OCI-LY7 (cell line): ENCODE measurements around the gene COMMD8. TPM values are rescaled to one million over a fixed set of nuclear protein-coding genes. Genes with fewer than 3 reads are reported as not detected.
A peak's percentile ranks its signal among the peaks of the same experiment; 100 is the strongest.

ENCODE experiments used
- BruUV-seq: library from RNA; stranded (reverse); fragments of 400-500 nt; replicated peaks from 2 replicates; lab custom pipeline; 2021; lab: Mats Ljungman, UMichigan
- CTCF ChIA-PET: fragments of 300-600 bp; sonication (Branson Sonifier 250); formaldehyde crosslinking; loops from one replicate; lab custom pipeline; 2022; ENCODE audit warnings: antibody characterized with exemption; ENCODE audit not compliant: unreplicated experiment; lab: Charles Lee
- POLR2A ChIA-PET: fragments of 300-600 bp; sonication (Branson Sonifier 250); formaldehyde crosslinking; loops from one replicate; lab custom pipeline; 2022; ENCODE audit warnings: antibody characterized with exemption; lab: Charles Lee
- DNase-seq: peaks from one replicate; pipeline ENCODE4 v3.0.0-alpha.2; 2015; ENCODE audit warnings: low spot score
- H2AFZ ChIP-seq: fragments of 200-600 bp; sonication (generic), shearing (Covaris generic); 2 replicates; pipeline ENCODE4 v1.6.1; 2014; ENCODE audit warnings: mild to moderate bottlenecking, antibody characterized with exemption, low read length, moderate library complexity
- H3K27ac ChIP-seq: fragments of 200-600 bp; sonication (generic); 2 replicates; pipeline ENCODE4 v1.5.1; 2014; ENCODE audit warnings: mixed run types, low read depth, mild to moderate bottlenecking, moderate library complexity, low read length, inconsistent platforms; ENCODE audit not compliant: poor library complexity, severe bottlenecking
- H3K36me3 ChIP-seq: fragments of 200-600 bp; sonication (generic); 2 replicates; pipeline ENCODE4 v1.6.1; 2014; ENCODE audit warnings: mild to moderate bottlenecking, antibody characterized with exemption, low read length, moderate library complexity, mixed read lengths; ENCODE audit not compliant: insufficient read depth
- H3K4me1 ChIP-seq: fragments of 200-600 bp; sonication (generic); 2 replicates; pipeline ENCODE4 v1.5.1; 2014; ENCODE audit warnings: mild to moderate bottlenecking, low read length; ENCODE audit not compliant: insufficient read depth, poor library complexity, severe bottlenecking
- H3K4me2 ChIP-seq: fragments of 200-600 bp; sonication (generic); 2 replicates; pipeline ENCODE4 v1.6.1; 2014; ENCODE audit warnings: mild to moderate bottlenecking, low read length
- H3K4me3 ChIP-seq: fragments of 200-600 bp; sonication (generic); 2 replicates; pipeline ENCODE4 v1.5.1; 2014; ENCODE audit warnings: mild to moderate bottlenecking, low read depth, low read length; ENCODE audit not compliant: poor library complexity, severe bottlenecking
- H3K79me2 ChIP-seq: fragments of 200-600 bp; sonication (generic); 2 replicates; pipeline ENCODE4 v1.6.1; 2016; ENCODE audit warnings: low read depth, mild to moderate bottlenecking, low read length, moderate library complexity, mixed read lengths; ENCODE audit not compliant: insufficient read depth
- H3K9me2 ChIP-seq: fragments of 200-600 bp; sonication (generic); 2 replicates; pipeline ENCODE4 v1.6.1; 2016; ENCODE audit warnings: mild to moderate bottlenecking, low read length, mixed read lengths; ENCODE audit not compliant: insufficient read depth
- H3K9me3 ChIP-seq: fragments of 200-600 bp; sonication (generic); 2 replicates; pipeline ENCODE4 v1.6.1; 2014; ENCODE audit warnings: mild to moderate bottlenecking, mixed run types, low read length, mixed read lengths
- H4K20me1 ChIP-seq: fragments of 200-600 bp; sonication (generic); 2 replicates; pipeline ENCODE4 v1.6.1; 2014; ENCODE audit warnings: mild to moderate bottlenecking, antibody characterized with exemption, low read length, moderate library complexity, mixed read lengths; ENCODE audit not compliant: insufficient read depth
- CTCF ChIP-seq: fragments of 200-600 bp; sonication (generic); conservative IDR thresholded peaks from 2 replicates; pipeline ENCODE4 v1.5.1; 2014; ENCODE audit warnings: mild to moderate bottlenecking, antibody characterized with exemption, low read length, moderate library complexity, mixed read lengths
- EZH2phosphoT487 ChIP-seq: fragments of 200-600 bp; sonication (generic); IDR thresholded peaks from 2 replicates; pipeline ENCODE4 v1.6.1; 2018; ENCODE audit warnings: low read depth, borderline replicate concordance, mild to moderate bottlenecking, mixed run types, antibody characterized with exemption, low read length, moderate library complexity, mixed read lengths
- intact Hi-C: fragments of 100-400 bp; cut with micrococcal nuclease; formaldehyde crosslinking; loops from one replicate; pipeline ENCODE4 v1.10.0; 2022; ENCODE audit not compliant: unreplicated experiment
- total RNA-seq, 2 experiments: library from RNA; depleted of rRNA in 1 of 2; stranded (reverse); fragments of >200 nt in 1 of 2; shearing (Covaris generic) in 1 of 2; gene quantifications; 2 replicates each; pipeline ENCODE4 v1.2.3, GENCODE V29; 2014 to 2022

The COMMD8 gene
- total RNA-seq, 2 experiments from 2014 or later, result 25.8 to 38.7 TPM

- no peak for TF ChIP-seq EZH2phosphoT487
- TF ChIP-seq CTCF, result no peak
- Histone ChIP-seq H3K36me3 (no peaks in the 10 kb centered on the region; the same call in 1 of the 2 replicates), H2AFZ (no peak overlapping the region), H3K4me3 (no peak overlapping the region), H3K9me3 (peaks cover 7% of the 10 kb centered on the region; the same call in 1 of the 2 replicates), H3K79me2 (no peaks in the 10 kb centered on the region), H4K20me1 (no peaks in the 10 kb centered on the region), H3K4me2 (peak overlapping the region; percentile 9; the same call in 1 of the 2 replicates), H3K4me1 (peaks cover 8% of the 10 kb centered on the region), H3K27ac (no peak overlapping the region), H3K9me2 (no peaks in the 10 kb centered on the region)
- no TSS peak for BruUV-seq
- ChIA-PET CTCF (interaction anchor here (0.6 kb wide), 1 partner anchor 79 kb away, joined by 3 read pairs; no protein-coding TSS in a partner anchor), POLR2A (interaction anchor here (0.5 to 4.3 kb wide), 10 partner anchors 10 to 552 kb away, joined by 3 to 40 read pairs (median 3); partner anchors contain the start of genes ATP10D and COMMD8)
- intact Hi-C loops, result no loop called here
- no peak for DNase-seq
These were observed 30.0 kb upstream of the COMMD8 start for GRCh38 chr4:47493238-47494123.

DNA sequence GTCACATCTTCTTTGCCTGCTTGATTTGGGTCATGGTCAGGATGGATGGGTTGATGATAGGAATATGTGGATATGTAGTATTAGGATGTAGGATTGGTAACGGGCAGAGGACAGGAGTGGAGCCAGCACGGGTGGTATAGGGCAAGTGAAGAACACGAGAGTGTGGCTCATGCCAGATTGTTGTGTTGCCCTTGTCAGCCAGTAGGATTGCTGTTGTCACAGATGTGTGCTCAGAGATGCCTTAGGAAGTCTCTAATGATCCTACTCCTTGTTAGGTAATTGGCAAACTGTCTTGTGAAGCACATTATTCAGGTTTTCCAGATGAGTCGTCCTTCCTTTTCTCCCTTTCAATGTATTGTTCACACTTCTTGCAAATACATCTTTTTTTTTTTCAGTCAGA is 27.0 kb upstream of the COMMD8 start:
- intact Hi-C loops, result no loop called here
- H3K4me3 ChIP-seq, result no peak overlapping the region
- peak; percentile 56 for DNase-seq
- no peaks in the 10 kb centered on the region; the same call in 1 of the 2 replicates for H3K36me3 ChIP-seq
- no TSS peak for BruUV-seq
- H3K79me2 ChIP-seq, result peaks cover 6% of the 10 kb centered on the region; the same call in 1 of the 2 replicates
- CTCF ChIA-PET, result no interaction called here
- no peak overlapping the region for H3K4me2 ChIP-seq
- TF ChIP-seq CTCF, result peak; percentile 74
- no peak for TF ChIP-seq EZH2phosphoT487
- H3K4me1 ChIP-seq, result peaks cover 17% of the 10 kb centered on the region
- POLR2A ChIA-PET, result interaction anchor here (1.1 kb wide), 1 partner anchor 20 kb away, joined by 5 read pairs; no protein-coding TSS in a partner anchor
- H3K27ac ChIP-seq, result no peak overlapping the region
- H4K20me1 ChIP-seq, result no peaks in the 10 kb centered on the region
- H3K9me3 ChIP-seq, result peaks cover 7% of the 10 kb centered on the region; the same call in 1 of the 2 replicates
- H2AFZ ChIP-seq, result no peak overlapping the region
- H3K9me2 ChIP-seq, result no peaks in the 10 kb centered on the region
